ENCODE data around the gene PRMT5. TPM values are rescaled to one million over a fixed set of nuclear protein-coding genes. Genes with fewer than 3 reads are reported as not detected.
A peak's percentile ranks its signal among the peaks of the same experiment; 100 is the strongest.
"Not testable (repeated sequence)": the region's sequence is repeated elsewhere in the genome, so short reads cannot be mapped to it uniquely, and the experiment has no call there.

Gene PRMT5
- total and polyA plus RNA-seq, 2 donors, result 31.8 to 76.4 TPM

DNA sequence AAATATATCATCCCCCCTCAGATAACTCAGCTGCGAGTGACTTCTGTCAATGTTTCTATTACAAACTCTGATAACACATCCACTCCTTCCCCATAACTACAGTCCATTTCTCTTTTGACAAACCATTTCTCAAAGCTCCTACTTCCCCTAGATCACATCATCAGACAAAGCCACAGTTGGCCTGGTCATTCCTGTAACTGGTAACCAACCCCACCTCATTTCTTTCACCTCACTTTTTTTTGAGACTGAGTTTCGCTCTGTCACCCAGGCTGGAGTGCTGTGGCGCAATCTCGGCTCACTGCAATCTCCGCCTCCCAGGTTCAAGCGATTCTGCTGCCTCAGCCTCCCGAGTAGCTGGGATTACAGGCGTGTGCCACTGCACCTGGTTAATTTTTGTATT lies 22.6 kb upstream of the PRMT5 start:
- H3K27ac ChIP-seq (ENCODE audit: low read depth in 1 of 2, low read length in 1 of 2); H3K4me1 ChIP-seq (ENCODE audit: control insufficient read depth in 2 of 2, insufficient read depth in 2 of 2, low read length in 2 of 2); DNase-seq (ENCODE audit: low read depth in 6 of 9, low spot score in 9 of 9); H3K27me3 ChIP-seq (ENCODE audit: control insufficient read depth in 2 of 2, insufficient read depth in 1 of 2, low read length in 1 of 2); H3K4me3 ChIP-seq (ENCODE audit: low read length in 2 of 2); H3K9me3 ChIP-seq (ENCODE audit: control insufficient read depth in 2 of 2, insufficient read depth in 1 of 2, low read length in 1 of 2): not testable (repeated sequence)
- peaks cover 12 to 36% of the 10 kb centered on the region in 2 donors for H3K36me3 ChIP-seq (ENCODE audit: control insufficient read depth in 2 of 2, insufficient read depth in 2 of 2, low read length in 1 of 2)
- 96% methylated on average over 8 of the region's 8 CpGs for WGBS

DNA sequence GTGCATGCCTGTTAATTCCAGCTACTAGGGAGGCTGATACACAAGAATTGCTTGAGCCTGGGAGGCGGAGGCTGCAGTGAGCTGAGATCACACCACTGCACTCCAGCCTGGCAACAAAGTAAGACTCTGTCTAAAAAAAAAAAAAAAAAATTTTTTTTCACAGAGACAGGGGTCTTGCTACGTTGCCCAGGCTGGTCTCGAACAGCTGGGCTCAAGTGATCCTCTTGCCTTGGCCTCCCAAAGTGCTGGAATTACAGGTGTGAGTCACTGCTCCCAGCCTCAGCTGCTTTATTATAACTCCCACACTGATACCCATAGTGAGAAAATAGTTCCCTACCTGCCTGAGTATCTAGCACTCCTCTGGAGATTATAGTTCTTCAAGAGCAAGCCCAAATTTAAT lies 16.5 kb upstream of the PRMT5 start:
- H3K36me3 ChIP-seq (ENCODE audit: control insufficient read depth in 2 of 2, insufficient read depth in 2 of 2, low read length in 1 of 2), result peaks cover 10 to 46% of the 10 kb centered on the region in 2 donors
- no peak overlapping the region for H3K4me3 ChIP-seq (ENCODE audit: low read length in 2 of 2)
- no peaks in the 10 kb centered on the region for H3K9me3 ChIP-seq (ENCODE audit: control insufficient read depth in 2 of 2, insufficient read depth in 1 of 2, low read length in 1 of 2)
- H3K27me3 ChIP-seq (ENCODE audit: control insufficient read depth in 2 of 2, insufficient read depth in 1 of 2, low read length in 1 of 2), result no peaks in the 10 kb centered on the region
- 99% methylated on average over 3 of the region's 3 CpGs for WGBS
- no peak overlapping the region for H3K27ac ChIP-seq (ENCODE audit: low read depth in 1 of 2, low read length in 1 of 2)
- no peaks in the 10 kb centered on the region for H3K4me1 ChIP-seq (ENCODE audit: control insufficient read depth in 2 of 2, insufficient read depth in 2 of 2, low read length in 2 of 2)
- no peak for DNase-seq (ENCODE audit: low read depth in 6 of 9, low spot score in 9 of 9)

GRCh38 chr14:22939684-22940083 lies 10.5 kb upstream of the PRMT5 start:
- no peaks in the 10 kb centered on the region for H3K4me1 ChIP-seq (ENCODE audit: control insufficient read depth in 2 of 2, insufficient read depth in 2 of 2, low read length in 2 of 2)
- peaks cover 3 to 23% of the 10 kb centered on the region in 2 donors for H3K36me3 ChIP-seq (ENCODE audit: control insufficient read depth in 2 of 2, insufficient read depth in 2 of 2, low read length in 1 of 2)
- H3K9me3 ChIP-seq (ENCODE audit: control insufficient read depth in 2 of 2, insufficient read depth in 1 of 2, low read length in 1 of 2), result no peaks in the 10 kb centered on the region
- H3K27me3 ChIP-seq (ENCODE audit: control insufficient read depth in 2 of 2, insufficient read depth in 1 of 2, low read length in 1 of 2), result no peaks in the 10 kb centered on the region
- WGBS, result 97% methylated on average over 4 of the region's 4 CpGs
- H3K4me3 ChIP-seq (ENCODE audit: low read length in 2 of 2), result no peak overlapping the region
- H3K27ac ChIP-seq (ENCODE audit: low read depth in 1 of 2, low read length in 1 of 2), result no peak overlapping the region
- DNase-seq (ENCODE audit: low read depth in 6 of 9, low spot score in 9 of 9), result no peak

DNA sequence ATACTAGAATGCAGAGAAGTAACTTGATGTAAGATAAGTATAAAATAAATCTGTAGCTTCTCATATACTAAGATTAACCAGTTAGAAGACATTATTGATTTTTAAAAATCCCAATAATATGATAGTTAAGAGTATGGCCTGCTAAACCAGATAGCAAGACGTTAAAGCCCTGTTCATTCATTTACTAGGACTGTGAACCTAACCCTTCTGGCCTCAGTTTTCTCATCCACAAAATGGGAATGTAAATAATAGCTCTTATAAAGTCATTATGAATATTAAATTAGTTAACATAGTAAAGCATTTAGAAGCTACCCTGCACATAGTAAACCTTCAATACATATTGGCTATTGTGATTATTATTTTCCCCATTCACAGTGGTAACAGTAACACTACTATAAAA lies 6.0 kb upstream of the PRMT5 start:
- no peaks in the 10 kb centered on the region for H3K9me3 ChIP-seq (ENCODE audit: control insufficient read depth in 2 of 2, insufficient read depth in 1 of 2, low read length in 1 of 2)
- 97% methylated on average over 1 of the region's 1 CpG for WGBS
- H3K27ac ChIP-seq (ENCODE audit: low read depth in 1 of 2, low read length in 1 of 2), result no peak overlapping the region
- no peak overlapping the region for H3K4me3 ChIP-seq (ENCODE audit: low read length in 2 of 2)
- H3K36me3 ChIP-seq (ENCODE audit: control insufficient read depth in 2 of 2, insufficient read depth in 2 of 2, low read length in 1 of 2), result peaks cover 3 to 7% of the 10 kb centered on the region in 2 donors
- no peaks in the 10 kb centered on the region for H3K27me3 ChIP-seq (ENCODE audit: control insufficient read depth in 2 of 2, insufficient read depth in 1 of 2, low read length in 1 of 2)
- DNase-seq (ENCODE audit: low read depth in 6 of 9, low spot score in 9 of 9), result no peak
- H3K4me1 ChIP-seq (ENCODE audit: control insufficient read depth in 2 of 2, insufficient read depth in 2 of 2, low read length in 2 of 2), result peaks cover 2 to 7% of the 10 kb centered on the region in 2 donors

DNA sequence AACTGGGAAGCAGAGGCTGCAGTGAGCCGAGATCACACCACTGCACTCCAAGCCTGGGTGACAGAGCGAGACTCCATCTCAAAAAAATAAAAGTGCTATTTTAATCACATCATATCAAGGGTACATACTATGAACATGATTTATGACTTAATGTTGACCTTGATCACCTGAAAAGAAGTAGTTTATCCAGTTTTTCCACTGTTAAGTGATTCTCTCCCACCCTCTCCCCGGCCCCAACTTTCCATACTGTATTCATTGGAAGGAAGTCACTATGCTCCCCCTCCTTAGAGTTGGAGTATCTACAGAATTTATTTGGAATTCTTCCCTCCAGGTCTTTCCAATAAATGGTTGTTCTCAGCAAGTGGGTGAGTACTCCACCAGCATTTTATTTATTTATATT lies 3.0 kb upstream of the PRMT5 start:
- Histone ChIP-seq H3K4me3 (ENCODE audit: low read length in 2 of 2) (no peak overlapping the region), H3K27me3 (ENCODE audit: control insufficient read depth in 2 of 2, insufficient read depth in 1 of 2, low read length in 1 of 2) (no peaks in the 10 kb centered on the region), H3K36me3 (ENCODE audit: control insufficient read depth in 2 of 2, insufficient read depth in 2 of 2, low read length in 1 of 2) (peaks cover 0 to 3% of the 10 kb centered on the region in 2 donors), H3K27ac (ENCODE audit: low read depth in 1 of 2, low read length in 1 of 2) (no peak overlapping the region), H3K9me3 (ENCODE audit: control insufficient read depth in 2 of 2, insufficient read depth in 1 of 2, low read length in 1 of 2) (no peaks in the 10 kb centered on the region), H3K4me1 (ENCODE audit: control insufficient read depth in 2 of 2, insufficient read depth in 2 of 2, low read length in 2 of 2) (peaks cover 12 to 24% of the 10 kb centered on the region in 2 donors)
- WGBS, result 98% methylated on average over 3 of the region's 3 CpGs
- DNase-seq (ENCODE audit: low read depth in 6 of 9, low spot score in 9 of 9), result no peak

DNA sequence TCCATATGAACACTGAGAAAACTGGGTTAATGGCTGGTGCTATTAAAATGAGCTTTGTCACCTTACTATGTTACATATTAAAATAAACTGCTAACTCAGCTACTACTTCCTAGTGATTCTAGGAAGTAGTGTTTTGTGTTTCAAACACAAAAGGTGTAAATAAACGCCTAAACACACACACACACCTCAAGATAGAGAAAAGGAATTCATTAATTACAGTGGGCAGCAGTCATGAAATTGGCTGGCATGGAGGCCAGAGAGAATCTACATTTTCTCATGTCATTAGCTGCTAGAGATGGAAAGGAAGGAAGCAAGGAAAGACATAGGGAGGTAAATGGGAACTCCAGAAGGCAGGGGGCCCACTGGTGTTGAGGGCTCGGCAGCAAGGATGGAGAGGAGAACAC lies 787 bp upstream of the PRMT5 start:
- H3K4me1 ChIP-seq (ENCODE audit: control insufficient read depth in 2 of 2, insufficient read depth in 2 of 2, low read length in 2 of 2), result peaks cover 12 to 24% of the 10 kb centered on the region in 2 donors
- peak overlapping the region; percentile 84 to 85 for H3K27ac ChIP-seq (ENCODE audit: low read depth in 1 of 2, low read length in 1 of 2)
- peaks cover 0 to 20% of the 10 kb centered on the region in 2 donors for H3K36me3 ChIP-seq (ENCODE audit: control insufficient read depth in 2 of 2, insufficient read depth in 2 of 2, low read length in 1 of 2)
- peak overlapping the region; percentile 65 to 88 for H3K4me3 ChIP-seq (ENCODE audit: low read length in 2 of 2)
- peak in 2 of 9 donors; percentile 16 to 45 for DNase-seq (ENCODE audit: low read depth in 6 of 9, low spot score in 9 of 9)
- no peaks in the 10 kb centered on the region for H3K9me3 ChIP-seq (ENCODE audit: control insufficient read depth in 2 of 2, insufficient read depth in 1 of 2, low read length in 1 of 2)
- WGBS, result 3% methylated on average over 2 of the region's 2 CpGs
- no peaks in the 10 kb centered on the region for H3K27me3 ChIP-seq (ENCODE audit: control insufficient read depth in 2 of 2, insufficient read depth in 1 of 2, low read length in 1 of 2)

- peak overlapping the region; percentile 72 to 85 for H3K27ac ChIP-seq (ENCODE audit: low read depth in 1 of 2, low read length in 1 of 2)
- H3K4me3 ChIP-seq (ENCODE audit: low read length in 2 of 2), result peak overlapping the region; percentile 65 to 88
- 10% methylated on average over 12 of the region's 12 CpGs for WGBS
- peaks cover 12 to 24% of the 10 kb centered on the region in 2 donors for H3K4me1 ChIP-seq (ENCODE audit: control insufficient read depth in 2 of 2, insufficient read depth in 2 of 2, low read length in 2 of 2)
- peaks cover 14 to 34% of the 10 kb centered on the region in 2 donors for H3K36me3 ChIP-seq (ENCODE audit: control insufficient read depth in 2 of 2, insufficient read depth in 2 of 2, low read length in 1 of 2)
- H3K9me3 ChIP-seq (ENCODE audit: control insufficient read depth in 2 of 2, insufficient read depth in 1 of 2, low read length in 1 of 2), result no peaks in the 10 kb centered on the region
- H3K27me3 ChIP-seq (ENCODE audit: control insufficient read depth in 2 of 2, insufficient read depth in 1 of 2, low read length in 1 of 2), result no peaks in the 10 kb centered on the region
- peak in 1 of 9 donors; percentile 37 for DNase-seq (ENCODE audit: low read depth in 6 of 9, low spot score in 9 of 9)
Measured at GRCh38 chr14:22928237-22929103, 706 bp downstream of the PRMT5 start.

DNA sequence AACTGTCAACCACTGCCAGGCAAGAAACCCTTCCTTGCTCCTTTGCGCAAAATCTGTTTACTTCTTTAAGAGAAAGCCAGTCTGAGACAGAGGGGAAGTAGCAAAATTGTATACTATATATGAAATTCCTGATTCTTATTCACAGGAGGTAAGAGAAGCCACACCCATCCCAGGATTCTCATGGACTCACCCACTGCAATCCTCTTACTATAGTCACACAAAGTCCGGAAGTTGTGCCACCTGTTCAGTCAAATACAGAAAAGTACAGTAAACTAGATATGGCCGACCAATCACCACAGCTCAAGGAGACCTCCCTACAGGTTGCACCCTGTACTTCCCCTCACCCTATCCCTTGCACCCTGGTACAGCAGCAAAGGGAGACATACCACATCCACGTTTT lies 2.9 kb downstream of the PRMT5 start:
- peaks cover 21 to 52% of the 10 kb centered on the region in 2 donors for H3K36me3 ChIP-seq (ENCODE audit: control insufficient read depth in 2 of 2, insufficient read depth in 2 of 2, low read length in 1 of 2)
- H3K27ac ChIP-seq (ENCODE audit: low read depth in 1 of 2, low read length in 1 of 2), result no peak overlapping the region
- WGBS, result 98% methylated on average over 4 of the region's 4 CpGs
- no peak overlapping the region for H3K4me3 ChIP-seq (ENCODE audit: low read length in 2 of 2)
- H3K27me3 ChIP-seq (ENCODE audit: control insufficient read depth in 2 of 2, insufficient read depth in 1 of 2, low read length in 1 of 2), result no peaks in the 10 kb centered on the region
- H3K4me1 ChIP-seq (ENCODE audit: control insufficient read depth in 2 of 2, insufficient read depth in 2 of 2, low read length in 2 of 2), result peaks cover 12 to 24% of the 10 kb centered on the region in 2 donors
- H3K9me3 ChIP-seq (ENCODE audit: control insufficient read depth in 2 of 2, insufficient read depth in 1 of 2, low read length in 1 of 2), result no peaks in the 10 kb centered on the region
- DNase-seq (ENCODE audit: low read depth in 6 of 9, low spot score in 9 of 9), result no peak

DNA sequence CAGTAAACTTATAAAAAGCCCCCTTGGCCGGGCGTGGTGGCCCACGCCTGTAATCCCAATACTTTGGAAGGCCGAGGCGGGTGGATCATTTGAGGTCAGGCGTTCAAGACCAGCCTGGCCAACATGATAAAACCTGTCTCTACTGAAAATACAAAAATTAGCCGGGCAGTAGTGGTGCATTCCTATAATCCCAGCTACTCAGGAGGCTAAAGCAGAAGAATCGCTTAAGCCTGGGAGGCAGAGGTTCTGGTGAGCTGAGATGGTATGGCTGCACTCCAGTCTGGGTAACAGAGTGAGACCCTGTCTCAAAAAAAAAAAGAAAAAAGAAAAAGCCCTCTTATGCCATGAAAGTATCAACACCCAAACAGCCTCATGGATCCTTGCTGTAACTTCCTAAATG lies 3.7 kb downstream of the PRMT5 start:
- Histone ChIP-seq H3K36me3 (ENCODE audit: control insufficient read depth in 2 of 2, insufficient read depth in 2 of 2, low read length in 1 of 2) (peaks cover 25 to 60% of the 10 kb centered on the region in 2 donors), H3K4me3 (ENCODE audit: low read length in 2 of 2) (no peak overlapping the region), H3K4me1 (ENCODE audit: control insufficient read depth in 2 of 2, insufficient read depth in 2 of 2, low read length in 2 of 2) (peaks cover 11 to 20% of the 10 kb centered on the region in 2 donors), H3K9me3 (ENCODE audit: control insufficient read depth in 2 of 2, insufficient read depth in 1 of 2, low read length in 1 of 2) (no peaks in the 10 kb centered on the region), H3K27me3 (ENCODE audit: control insufficient read depth in 2 of 2, insufficient read depth in 1 of 2, low read length in 1 of 2) (no peaks in the 10 kb centered on the region), H3K27ac (ENCODE audit: low read depth in 1 of 2, low read length in 1 of 2) (no peak overlapping the region)
- no peak for DNase-seq (ENCODE audit: low read depth in 6 of 9, low spot score in 9 of 9)
- 97% methylated on average over 8 of the region's 8 CpGs for WGBS
